Fibroblast of upper back skin (primary cell): ENCODE data around the gene PLEK.
"Not testable (repeated sequence)": the region's sequence is repeated elsewhere in the genome, so short reads cannot be mapped to it uniquely, and the experiment has no call there.

Experiments used
- DNase-seq: peaks from one replicate; pipeline ENCODE4 v3.0.0-alpha.2; 2013

The PLEK gene

DNA sequence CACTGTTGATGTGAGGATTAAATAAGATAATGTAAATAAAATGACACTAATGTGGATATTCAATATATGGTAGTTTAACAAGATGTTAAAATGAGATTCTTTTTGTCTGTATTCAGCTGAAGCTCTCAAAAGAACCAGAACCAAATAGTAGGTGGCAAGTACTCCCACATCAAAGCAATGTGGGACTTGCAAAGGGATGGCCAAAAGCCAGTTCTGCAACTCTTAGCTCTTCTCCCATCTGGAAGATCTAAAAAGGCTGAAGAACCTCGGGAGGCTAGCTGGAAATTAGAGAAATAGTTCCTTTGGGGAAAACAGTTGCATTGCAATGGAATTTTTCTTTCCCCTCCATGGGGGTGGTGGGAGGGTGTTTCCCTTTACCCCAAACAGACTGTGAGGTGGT, 53.3 kb downstream of the PLEK start:
- no peak for DNase-seq

DNA sequence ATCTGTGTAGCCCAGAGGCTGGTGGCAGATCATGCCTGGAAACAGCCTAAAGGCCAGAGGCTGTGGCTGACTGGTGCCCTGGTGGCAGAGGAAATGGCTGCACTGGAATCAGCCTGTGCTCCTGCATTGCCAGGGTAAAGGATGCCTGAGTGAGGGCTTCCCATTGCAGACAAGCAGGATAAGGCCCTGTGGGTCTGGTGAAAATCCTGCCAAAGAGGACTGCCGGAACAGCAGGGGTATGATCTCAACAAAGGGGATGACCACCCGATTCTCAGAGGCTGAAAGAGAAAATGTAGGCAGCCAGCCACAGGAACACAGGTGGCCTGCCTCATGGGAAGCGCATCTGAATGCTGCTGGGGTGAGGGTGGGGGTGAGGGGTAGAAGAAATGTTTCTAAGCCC, 53.8 kb downstream of the PLEK start:
- DNase-seq = no peak

GRCh38 chr2:68420254-68420910, 55.3 kb downstream of the PLEK start:
- DNase-seq = peak; percentile 69

- no peak for DNase-seq
These were observed 59.0 kb downstream of the PLEK start for GRCh38 chr2:68423966-68424650.

- DNase-seq = no peak
These were observed 60.4 kb downstream of the PLEK start for GRCh38 chr2:68425503-68425902.

DNA sequence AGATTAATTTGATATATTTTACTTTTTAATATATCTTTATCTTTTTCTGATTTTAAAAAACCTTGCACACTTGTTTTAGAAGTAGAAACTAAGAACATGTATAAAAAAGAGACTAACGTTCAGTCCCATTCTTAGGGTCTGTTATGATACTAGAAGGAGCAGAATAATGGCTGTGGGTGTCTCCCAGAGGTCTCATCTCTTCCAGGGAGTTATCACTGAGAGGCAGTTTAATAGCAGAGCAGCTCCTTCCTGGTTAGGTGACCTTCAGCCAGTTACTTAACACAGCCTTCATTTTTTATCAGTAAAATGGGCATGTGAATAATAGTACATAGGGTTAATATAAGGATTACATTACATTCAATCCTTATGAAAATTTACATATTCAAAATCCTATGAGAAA, 61.4 kb downstream of the PLEK start:
- no peak for DNase-seq

GRCh38 chr2:68426848-68427579, 61.9 kb downstream of the PLEK start:
- DNase-seq = no peak

- DNase-seq = no peak
These were observed 63.0 kb downstream of the PLEK start for GRCh38 chr2:68428126-68428525.

- DNase-seq = no peak
These were observed 63.7 kb downstream of the PLEK start for GRCh38 chr2:68428746-68429145.

DNA sequence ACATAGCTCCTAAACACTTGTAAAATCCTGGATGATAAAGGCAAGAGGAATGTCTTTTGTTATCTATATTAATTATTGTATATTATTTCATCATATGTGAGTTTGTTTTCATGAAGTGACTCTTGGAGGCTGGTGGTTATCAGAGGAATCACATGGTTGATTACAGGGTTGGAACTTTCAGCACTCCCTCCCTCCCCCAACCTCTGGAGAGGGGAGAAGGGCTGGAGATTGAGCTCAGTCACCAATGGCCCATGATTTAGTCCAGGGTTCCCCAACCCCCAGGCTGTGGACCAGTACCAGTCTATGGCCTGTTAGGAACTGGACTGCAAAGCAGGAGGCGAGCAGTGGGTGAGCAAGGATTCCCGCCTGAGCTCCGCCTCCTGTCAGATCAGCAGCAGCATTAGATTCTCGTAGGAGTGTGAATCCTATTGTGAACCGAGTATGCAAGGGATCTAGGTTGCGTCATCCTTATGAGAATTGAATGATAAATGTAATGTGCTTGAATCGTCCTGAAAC, 64.3 kb downstream of the PLEK start:
- DNase-seq = no peak

DNA sequence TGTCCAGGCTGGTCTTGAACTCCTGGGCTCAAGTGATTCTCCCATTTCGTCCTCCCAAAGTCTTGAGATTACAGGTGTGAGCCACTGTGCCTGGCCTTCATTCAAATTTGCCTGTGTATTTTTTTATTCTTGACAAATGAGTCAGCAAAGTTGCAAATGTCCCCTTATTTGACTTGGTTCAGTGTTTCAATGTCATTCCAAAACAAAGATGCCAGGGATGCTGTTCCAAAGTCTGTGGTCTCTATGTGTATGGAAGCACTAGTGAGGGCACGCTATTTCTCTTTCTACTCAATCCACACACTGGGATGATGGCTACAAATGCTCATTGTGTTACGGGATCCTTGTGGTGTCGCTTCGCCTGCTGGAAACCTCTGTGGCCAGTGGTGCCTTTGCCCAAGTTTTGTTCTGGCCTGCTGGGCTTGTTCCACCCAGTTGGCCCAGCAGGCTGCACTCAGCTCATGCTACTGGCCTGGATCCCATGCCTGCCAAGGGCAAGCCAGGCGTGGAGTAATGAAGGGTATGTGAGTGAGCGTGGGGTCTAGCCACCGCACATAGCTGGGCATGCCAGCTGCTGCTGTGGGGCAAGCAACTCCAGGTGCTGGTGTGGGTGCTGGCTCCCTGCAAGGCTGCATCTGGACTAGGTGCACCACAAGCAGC, 66.4 kb downstream of the PLEK start:
- no peak for DNase-seq

GRCh38 chr2:68432696-68433658, 67.9 kb downstream of the PLEK start:
- DNase-seq = no peak

- DNase-seq = no peak
These were observed 69.9 kb downstream of the PLEK start for GRCh38 chr2:68434981-68435380.

DNA sequence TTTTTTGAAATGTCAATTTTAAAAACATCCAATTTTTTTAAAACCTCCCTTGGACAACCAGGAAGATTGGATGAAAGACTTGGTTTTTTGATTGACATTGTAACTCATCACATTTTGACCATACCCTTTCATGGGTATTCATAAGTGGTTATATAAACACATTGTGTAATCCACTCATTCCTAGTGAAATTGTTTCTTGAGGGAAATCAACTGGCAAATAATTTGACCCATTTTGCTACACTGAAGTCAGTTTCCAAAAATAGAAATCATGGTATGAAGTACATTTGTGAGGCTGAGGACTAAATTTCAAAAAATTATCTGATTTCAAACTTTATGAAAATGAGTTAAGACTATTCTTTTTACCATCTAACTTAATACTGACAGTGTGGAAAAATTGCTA, 70.5 kb downstream of the PLEK start:
- DNase-seq = peak; percentile 43

- DNase-seq = peak; percentile 20
These were observed 71.2 kb downstream of the PLEK start for GRCh38 chr2:68436270-68436669.

- DNase-seq = no peak
These were observed 73.6 kb downstream of the PLEK start for GRCh38 chr2:68438455-68439303.

GRCh38 chr2:68441179-68441993, 76.3 kb downstream of the PLEK start:
- peak; percentile 89 for DNase-seq

DNA sequence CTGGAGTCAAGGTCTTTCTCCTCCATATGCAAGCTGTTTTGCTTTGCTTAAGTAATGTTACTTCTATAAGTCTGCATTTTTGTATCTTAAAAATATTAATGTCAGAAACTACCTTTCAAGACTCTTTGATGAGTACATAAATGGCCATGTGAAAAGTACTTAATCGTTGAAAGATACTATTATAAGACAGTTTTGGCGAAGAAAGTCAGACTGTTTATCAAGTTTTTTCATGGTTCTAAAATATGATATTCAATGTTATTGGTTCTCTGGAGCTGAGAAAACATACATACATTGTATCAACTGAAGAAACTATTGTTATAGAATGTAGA, 76.9 kb downstream of the PLEK start:
- no peak for DNase-seq

DNA sequence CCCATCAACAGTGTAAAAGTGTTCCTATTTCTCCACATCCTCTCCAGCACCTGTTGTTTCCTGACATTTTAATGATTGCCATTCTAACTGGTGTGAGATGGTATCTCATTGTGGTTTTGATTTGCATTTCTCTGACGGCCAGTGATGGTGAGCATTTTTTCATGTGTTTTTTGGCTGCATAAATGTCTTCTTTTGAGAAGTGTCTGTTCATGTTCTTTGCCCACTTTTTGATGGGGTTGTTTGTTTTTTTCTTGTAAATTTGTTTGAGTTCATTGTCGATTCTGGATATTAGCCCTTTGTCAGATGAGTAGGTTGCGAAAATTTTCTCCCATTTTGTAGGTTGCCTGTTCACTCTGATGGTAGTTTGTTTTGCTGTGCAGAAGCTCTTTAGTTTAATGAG, 81.3 kb downstream of the PLEK start:
- DNase-seq = not testable (repeated sequence)
